GM06990 (cell line): ENCODE results near the gene NTRK2.

Experiments used
- DNase-seq: peaks from one replicate; pipeline ENCODE4 v3.0.0-alpha.2; 2011; ENCODE audit not compliant: insufficient read length; ENCODE audit errors: extremely low read depth
- H3K27me3 ChIP-seq: replicated peaks from 2 replicates; pipeline ENCODE4 v1.6.0; 2011; ENCODE audit warnings: low read length; ENCODE audit not compliant: control insufficient read depth, insufficient read depth
- H3K36me3 ChIP-seq: 2 replicates; pipeline ENCODE4 v1.5.1; 2011; ENCODE audit warnings: low read length; ENCODE audit not compliant: control insufficient read depth, insufficient read depth
- H3K4me3 ChIP-seq: replicated peaks from 2 replicates; pipeline ENCODE4 v1.5.1; 2011; ENCODE audit warnings: low read depth, mild to moderate bottlenecking, control low read depth, low read length
- CTCF ChIP-seq: IDR thresholded peaks from 2 replicates; pipeline ENCODE4 v1.5.1; 2011; ENCODE audit warnings: low read length, control low read depth, mild to moderate bottlenecking, inconsistent platforms; ENCODE audit not compliant: insufficient read depth, poor library complexity, severe bottlenecking

The NTRK2 gene

GRCh38 chr9:84850830-84851392 is 181.4 kb downstream of the NTRK2 start:
- TF ChIP-seq CTCF, result no peak
- Histone ChIP-seq H3K27me3 (no peaks in the 10 kb centered on the region; the same call in none of the 2 replicates), H3K36me3 (no peaks in the 10 kb centered on the region), H3K4me3 (no peak overlapping the region)
- no peak for DNase-seq

GRCh38 chr9:84851935-84852585 is 182.5 kb downstream of the NTRK2 start:
- Histone ChIP-seq H3K27me3 (no peaks in the 10 kb centered on the region; the same call in none of the 2 replicates), H3K4me3 (no peak overlapping the region), H3K36me3 (no peaks in the 10 kb centered on the region)
- no peak for DNase-seq
- no peak for TF ChIP-seq CTCF

- no peak for TF ChIP-seq CTCF
- Histone ChIP-seq H3K4me3 (no peak overlapping the region), H3K36me3 (no peaks in the 10 kb centered on the region), H3K27me3 (no peaks in the 10 kb centered on the region; the same call in none of the 2 replicates)
- no peak for DNase-seq
Measured at GRCh38 chr9:84852617-84853301, 183.2 kb downstream of the NTRK2 start.

GRCh38 chr9:84856181-84856632 is 186.7 kb downstream of the NTRK2 start:
- no peak for TF ChIP-seq CTCF
- H3K4me3 ChIP-seq, result no peak overlapping the region
- H3K36me3 ChIP-seq, result no peaks in the 10 kb centered on the region
- DNase-seq, result no peak
- no peaks in the 10 kb centered on the region; the same call in none of the 2 replicates for H3K27me3 ChIP-seq

- Histone ChIP-seq H3K4me3 (no peak overlapping the region), H3K27me3 (no peaks in the 10 kb centered on the region), H3K36me3 (no peaks in the 10 kb centered on the region)
- TF ChIP-seq CTCF, result no peak
- DNase-seq, result no peak
Measured at GRCh38 chr9:84857211-84857610, 187.7 kb downstream of the NTRK2 start.
